ENCODE results near the gene UBL3. TPM values are rescaled to one million over a fixed set of nuclear protein-coding genes. Genes with fewer than 3 reads are reported as not detected.

The UBL3 gene
- total and polyA plus RNA-seq, 10 of the 15 experiments (the other 5 are each of a cell fraction or from before 2014, with no cell fraction given), result 5.5 to 13.7 (median 10.6) TPM

DNA sequence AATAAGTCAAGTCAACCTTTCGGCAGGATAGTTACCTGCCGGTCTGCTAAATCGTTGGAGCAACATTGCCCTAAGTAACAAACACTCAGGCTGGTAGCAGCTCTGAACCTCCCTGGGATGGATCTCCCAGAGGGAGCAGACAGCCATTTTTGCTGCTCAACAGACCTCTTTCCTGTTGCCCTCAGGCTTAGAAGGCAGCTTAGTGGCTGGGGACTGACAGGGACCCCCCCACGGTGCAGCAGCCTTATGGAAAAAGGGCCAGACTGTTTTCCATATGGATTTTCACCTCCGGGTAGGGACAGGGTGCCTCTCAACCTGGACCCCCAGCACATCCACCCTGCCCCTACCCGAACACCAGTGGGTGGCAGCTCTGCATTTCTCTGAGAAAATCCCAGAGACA lies 49.7 kb downstream of the UBL3 start (continued):
- TF ChIP-seq ATF3 (IDR thresholded peaks at IDR 0.05; ENCODE audit: borderline replicate concordance, extremely low read depth, low read depth, low read length) (no peak), STAT1 (conservative IDR thresholded peaks at IDR 0.05) (no peak), BACH1 (IDR thresholded peaks at IDR 0.05; ENCODE audit: borderline replicate concordance) (no peak), SREBF1 (IDR thresholded peaks at IDR 0.05; ENCODE audit: low read length) (no peak), GABPA (IDR thresholded peaks at IDR 0.05; ENCODE audit: low read depth) (no peak)

DNA sequence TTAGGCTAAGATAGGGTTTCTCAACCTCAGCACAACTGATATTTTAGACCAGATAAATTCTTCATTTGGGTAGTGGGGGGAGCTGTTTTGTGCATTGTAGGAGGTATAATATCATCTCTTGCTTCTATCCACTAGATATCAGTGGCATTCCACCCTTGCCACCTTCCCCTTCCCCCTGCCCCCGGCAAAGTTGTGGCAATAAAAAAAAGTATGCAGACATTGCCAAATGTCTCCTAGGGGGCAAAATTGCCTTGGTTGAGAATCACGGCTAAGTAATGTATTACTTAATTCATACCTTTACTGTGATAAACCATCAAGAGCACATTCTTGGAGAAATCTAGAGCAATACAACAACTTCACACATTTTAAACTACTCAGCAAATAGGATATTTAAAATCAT lies 51.4 kb downstream of the UBL3 start:
- Histone ChIP-seq H3K4me2 (ENCODE audit: control insufficient read depth, insufficient read depth) (no peak overlapping the region), H3K9me3 (replicated peaks; ENCODE audit: control insufficient read depth, insufficient read depth, low read length) (no peaks in the 10 kb centered on the region; the same call in 2 of the 3 replicates), H3K9ac (ENCODE audit: control insufficient read depth, insufficient read depth, low read length) (no peak overlapping the region), H3K27ac (ENCODE audit: control insufficient read depth, insufficient read depth) (no peak overlapping the region), H3K36me3 (ENCODE audit: control insufficient read depth in 2 of 2, insufficient read depth in 2 of 2, low read length in 1 of 2) (no peaks in the 10 kb centered on the region), H3K4me1 (ENCODE audit: control insufficient read depth, insufficient read depth, low read length) (no peaks in the 10 kb centered on the region), H3K79me2 (ENCODE audit: control insufficient read depth, insufficient read depth, low read length) (peaks cover 3% of the 10 kb centered on the region; the same call in 1 of the 2 replicates), H2AFZ (ENCODE audit: control insufficient read depth, low read depth, low read length) (no peak overlapping the region), H3K4me3 (no peak overlapping the region), H3K27me3 (replicated peaks in 1 of 2; ENCODE audit: control insufficient read depth in 2 of 2, insufficient read depth in 2 of 2, low read length in 1 of 2) (no peaks in the 10 kb centered on the region), H4K20me1 (ENCODE audit: control insufficient read depth, insufficient read depth) (no peaks in the 10 kb centered on the region)
- ATAC-seq (no peak), DNase-seq (ENCODE audit: low read depth, low spot score) (no peak), FAIRE-seq (no peak)
- intact Hi-C loops (cut with micrococcal nuclease; ENCODE audit: unreplicated experiment) (no loop called here), in situ Hi-C loops (cut with MboI) (no loop called here)
- BruUV-seq (replicated peaks), result no TSS peak
- SMC1A ChIA-PET (ENCODE audit: uncharacterized antibody, unreplicated experiment), result interaction anchor here (1.7 to 1.9 kb wide), 2 partner anchors 9 to 30 kb away, joined by 4 to 9 read pairs; no protein-coding TSS in a partner anchor
- CTCF ChIA-PET, result interaction anchor here (1.0 to 4.7 kb wide), 2 partner anchors 16 to 27 kb away, joined by 3 to 28 read pairs; no protein-coding TSS in a partner anchor
- 95% methylated on average over 2 of the region's 2 CpGs for WGBS (ENCODE audit: insufficient coverage, insufficient replicate concordance, low lambda C conversion rate, missing lambda C conversion rate)
- POLR2A ChIA-PET, result interaction anchor here (1.2 kb wide), 1 partner anchor 13 kb away, joined by 3 read pairs; no protein-coding TSS in a partner anchor
- RAD21 ChIA-PET (ENCODE audit: unreplicated experiment), result interaction anchor here (1.3 kb wide), 1 partner anchor 50 kb away, joined by 3 read pairs; no protein-coding TSS in a partner anchor
- TF ChIP-seq, protein P1, sequence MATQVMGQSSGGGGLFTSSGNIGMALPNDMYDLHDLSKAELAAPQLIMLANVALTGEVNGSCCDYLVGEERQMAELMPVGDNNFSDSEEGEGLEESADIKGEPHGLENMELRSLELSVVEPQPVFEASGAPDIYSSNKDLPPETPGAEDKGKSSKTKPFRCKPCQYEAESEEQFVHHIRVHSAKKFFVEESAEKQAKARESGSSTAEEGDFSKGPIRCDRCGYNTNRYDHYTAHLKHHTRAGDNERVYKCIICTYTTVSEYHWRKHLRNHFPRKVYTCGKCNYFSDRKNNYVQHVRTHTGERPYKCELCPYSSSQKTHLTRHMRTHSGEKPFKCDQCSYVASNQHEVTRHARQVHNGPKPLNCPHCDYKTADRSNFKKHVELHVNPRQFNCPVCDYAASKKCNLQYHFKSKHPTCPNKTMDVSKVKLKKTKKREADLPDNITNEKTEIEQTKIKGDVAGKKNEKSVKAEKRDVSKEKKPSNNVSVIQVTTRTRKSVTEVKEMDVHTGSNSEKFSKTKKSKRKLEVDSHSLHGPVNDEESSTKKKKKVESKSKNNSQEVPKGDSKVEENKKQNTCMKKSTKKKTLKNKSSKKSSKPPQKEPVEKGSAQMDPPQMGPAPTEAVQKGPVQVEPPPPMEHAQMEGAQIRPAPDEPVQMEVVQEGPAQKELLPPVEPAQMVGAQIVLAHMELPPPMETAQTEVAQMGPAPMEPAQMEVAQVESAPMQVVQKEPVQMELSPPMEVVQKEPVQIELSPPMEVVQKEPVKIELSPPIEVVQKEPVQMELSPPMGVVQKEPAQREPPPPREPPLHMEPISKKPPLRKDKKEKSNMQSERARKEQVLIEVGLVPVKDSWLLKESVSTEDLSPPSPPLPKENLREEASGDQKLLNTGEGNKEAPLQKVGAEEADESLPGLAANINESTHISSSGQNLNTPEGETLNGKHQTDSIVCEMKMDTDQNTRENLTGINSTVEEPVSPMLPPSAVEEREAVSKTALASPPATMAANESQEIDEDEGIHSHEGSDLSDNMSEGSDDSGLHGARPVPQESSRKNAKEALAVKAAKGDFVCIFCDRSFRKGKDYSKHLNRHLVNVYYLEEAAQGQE (IDR thresholded peaks at IDR 0.05; ENCODE audit: low read depth, low read length), result no peak
- no peak for TF ChIP-seq PKNOX1 (IDR thresholded peaks at IDR 0.05)
- no peak for TF ChIP-seq BRCA1 (IDR thresholded peaks at IDR 0.05; ENCODE audit: low read depth, low read length)
- TF ChIP-seq NR2F1 (conservative IDR thresholded peaks at IDR 0.05), result no peak
- TF ChIP-seq E4F1 (IDR thresholded peaks at IDR 0.05; ENCODE audit: borderline replicate concordance, partially characterized antibody), result no peak
- no peak for TF ChIP-seq MTA2 (IDR thresholded peaks at IDR 0.05; ENCODE audit: low read depth)
- TF ChIP-seq, protein P2, sequence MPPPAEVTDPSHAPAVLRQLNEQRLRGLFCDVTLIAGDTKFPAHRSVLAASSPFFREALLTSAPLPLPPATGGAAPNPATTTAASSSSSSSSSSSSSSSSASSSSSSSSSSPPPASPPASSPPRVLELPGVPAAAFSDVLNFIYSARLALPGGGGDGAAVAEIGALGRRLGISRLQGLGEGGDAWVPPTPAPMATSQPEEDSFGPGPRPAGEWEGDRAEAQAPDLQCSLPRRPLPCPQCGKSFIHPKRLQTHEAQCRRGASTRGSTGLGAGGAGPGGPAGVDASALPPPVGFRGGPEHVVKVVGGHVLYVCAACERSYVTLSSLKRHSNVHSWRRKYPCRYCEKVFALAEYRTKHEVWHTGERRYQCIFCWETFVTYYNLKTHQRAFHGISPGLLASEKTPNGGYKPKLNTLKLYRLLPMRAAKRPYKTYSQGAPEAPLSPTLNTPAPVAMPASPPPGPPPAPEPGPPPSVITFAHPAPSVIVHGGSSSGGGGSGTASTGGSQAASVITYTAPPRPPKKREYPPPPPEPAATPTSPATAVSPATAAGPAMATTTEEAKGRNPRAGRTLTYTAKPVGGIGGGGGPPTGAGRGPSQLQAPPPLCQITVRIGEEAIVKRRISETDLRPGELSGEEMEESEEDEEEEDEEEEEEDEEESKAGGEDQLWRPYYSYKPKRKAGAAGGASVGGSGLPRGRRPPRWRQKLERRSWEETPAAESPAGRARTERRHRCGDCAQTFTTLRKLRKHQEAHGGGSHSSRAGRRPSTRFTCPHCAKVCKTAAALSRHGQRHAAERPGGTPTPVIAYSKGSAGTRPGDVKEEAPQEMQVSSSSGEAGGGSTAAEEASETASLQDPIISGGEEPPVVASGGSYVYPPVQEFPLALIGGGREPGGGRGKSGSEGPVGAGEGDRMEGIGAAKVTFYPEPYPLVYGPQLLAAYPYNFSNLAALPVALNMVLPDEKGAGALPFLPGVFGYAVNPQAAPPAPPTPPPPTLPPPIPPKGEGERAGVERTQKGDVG (CRISPR knock-in tag; IDR thresholded peaks at IDR 0.05), result no peak
